IMR-90 (cell line): ENCODE measurements around the gene REPS2. TPM values are rescaled to one million over a fixed set of nuclear protein-coding genes. Genes with fewer than 3 reads are reported as not detected.

Experiments
- ATAC-seq: fragments of 200-7000 bp; cut with Tn5 transposase; 2 replicates; pipeline ENCODE4 v1.9.1; 2020; ENCODE audit warnings: low read depth, mild to moderate bottlenecking, moderate library complexity
- BruUV-seq: library from RNA; stranded (reverse); fragments of 400-500 nt; replicated peaks from 2 replicates; lab custom pipeline; 2021; lab: Mats Ljungman, UMichigan
- CTCF ChIA-PET: fragments of 300-600 bp; formaldehyde crosslinking; extraction: SDS; loops from one replicate; lab custom pipeline; 2021; ENCODE audit warnings: antibody characterized with exemption; lab: Yijun Ruan, JAX
- POLR2A ChIA-PET: fragments of 300-600 bp; sonication (Branson Sonifier 250); formaldehyde crosslinking; loops from one replicate; lab custom pipeline; 2022; ENCODE audit warnings: antibody characterized with exemption; ENCODE audit not compliant: unreplicated experiment; lab: Charles Lee
- DNase-seq: peaks from one replicate; pipeline ENCODE4 v3.0.0; 2013
- H2AFZ ChIP-seq: replicated peaks from 2 replicates; pipeline ENCODE3; 2013; ENCODE audit warnings: low read length, mild to moderate bottlenecking; ENCODE audit not compliant: poor library complexity
- H2AK5ac ChIP-seq: 2 replicates; pipeline ENCODE4 v1.6.1; 2013; ENCODE audit warnings: low read depth, low read length, inconsistent platforms
- H2AK9ac ChIP-seq: replicated peaks from 2 replicates; pipeline ENCODE3; 2013; ENCODE audit warnings: mild to moderate bottlenecking, low read depth, low read length, moderate library complexity; ENCODE audit not compliant: poor library complexity
- H2BK120ac ChIP-seq: 2 replicates; pipeline ENCODE4 v1.6.1; 2013; ENCODE audit warnings: low read depth, low read length, inconsistent platforms
- H2BK15ac ChIP-seq: 3 replicates; pipeline ENCODE4 v1.6.1; 2013; ENCODE audit warnings: low read depth, low read length, inconsistent platforms
- H2BK20ac ChIP-seq: 2 replicates; pipeline ENCODE4 v1.6.1; 2013; ENCODE audit warnings: low read depth, mild to moderate bottlenecking, inconsistent platforms, low read length, moderate library complexity
- H2BK5ac ChIP-seq: 2 replicates; pipeline ENCODE4 v1.6.1; 2013; ENCODE audit warnings: mild to moderate bottlenecking, low read depth, low read length, inconsistent platforms; ENCODE audit not compliant: poor library complexity, severe bottlenecking
- H3K14ac ChIP-seq: replicated peaks from 2 replicates; pipeline ENCODE4 v1.6.1; 2013; ENCODE audit warnings: low read depth, low read length, inconsistent platforms
- H3K18ac ChIP-seq: 2 replicates; pipeline ENCODE4 v1.6.1; 2013; ENCODE audit warnings: low read depth, low read length, control low read depth
- H3K23ac ChIP-seq: 2 replicates; pipeline ENCODE4 v1.6.1; 2013; ENCODE audit warnings: low read depth, low read length, inconsistent platforms
- H3K27ac ChIP-seq: 2 replicates; pipeline ENCODE4 v1.5.1; 2013; ENCODE audit warnings: mild to moderate bottlenecking, control low read depth, low read length; ENCODE audit not compliant: insufficient read depth
- H3K27me3 ChIP-seq: 2 replicates; pipeline ENCODE4 v1.6.1; 2013; ENCODE audit warnings: low read length; ENCODE audit not compliant: control insufficient read depth, insufficient read depth
- H3K36me3 ChIP-seq: 2 replicates; pipeline ENCODE4 v1.6.1; 2013; ENCODE audit warnings: low read length, mixed read lengths; ENCODE audit not compliant: control insufficient read depth, insufficient read depth
- H3K4ac ChIP-seq: 2 replicates; pipeline ENCODE4 v1.6.1; 2013; ENCODE audit warnings: low read depth, low read length, inconsistent platforms
- H3K4me1 ChIP-seq: 2 replicates; pipeline ENCODE4 v1.6.1; 2013; ENCODE audit warnings: low read length, mixed read lengths; ENCODE audit not compliant: control insufficient read depth, insufficient read depth
- H3K4me2 ChIP-seq: 2 replicates; pipeline ENCODE4 v1.6.1; 2013; ENCODE audit warnings: low read depth, mild to moderate bottlenecking, control low read depth, low read length, moderate library complexity
- H3K4me3 ChIP-seq: 2 replicates; pipeline ENCODE4 v1.5.1; 2013; ENCODE audit warnings: low read depth, mild to moderate bottlenecking, control low read depth, low read length, moderate library complexity; ENCODE audit not compliant: insufficient read depth
- H3K56ac ChIP-seq: 2 replicates; pipeline ENCODE4 v1.6.1; 2013; ENCODE audit warnings: low read length, inconsistent platforms; ENCODE audit not compliant: insufficient read depth; ENCODE audit errors: extremely low read depth
- H3K79me1 ChIP-seq, 2 experiments: 2 replicates each; pipeline ENCODE4 v1.6.1; 2013; ENCODE audit warnings: low read length in 2 of 2, inconsistent platforms in 1 of 2, low read depth in 1 of 2
- H3K9ac ChIP-seq: 2 replicates; pipeline ENCODE4 v1.6.1; 2013; ENCODE audit warnings: low read depth, low read length, control low read depth
- H3K9me1 ChIP-seq: 2 replicates; pipeline ENCODE4 v1.6.1; 2013; ENCODE audit warnings: low read length, inconsistent platforms; ENCODE audit not compliant: insufficient read depth
- H3K9me3 ChIP-seq: 2 replicates; pipeline ENCODE4 v1.6.1; 2013; ENCODE audit warnings: low read length; ENCODE audit not compliant: control insufficient read depth, insufficient read depth
- H4K20me1 ChIP-seq: 2 replicates; pipeline ENCODE4 v1.6.1; 2013; ENCODE audit warnings: low read length, inconsistent platforms; ENCODE audit not compliant: insufficient read depth
- H4K5ac ChIP-seq: 2 replicates; pipeline ENCODE4 v1.6.1; 2013; ENCODE audit warnings: mild to moderate bottlenecking, low read depth, low read length, control low read depth
- H4K8ac ChIP-seq, 2 experiments: 2 replicates each; pipeline ENCODE4 v1.6.1; 2013; ENCODE audit warnings: low read depth in 2 of 2, low read length in 2 of 2, control low read depth in 1 of 2, inconsistent platforms in 1 of 2
- H4K91ac ChIP-seq: 2 replicates; pipeline ENCODE4 v1.6.1; 2013; ENCODE audit warnings: low read depth, low read length, inconsistent platforms; ENCODE audit not compliant: insufficient read depth
- BHLHE40 ChIP-seq: fragments of 150-350 bp; IDR thresholded peaks from 2 replicates; pipeline ENCODE4 v1.6.1; 2016; ENCODE audit warnings: mild to moderate bottlenecking, low read depth, low read length
- CEBPB ChIP-seq: IDR thresholded peaks from 2 replicates; pipeline ENCODE4 v1.6.1; 2012; ENCODE audit warnings: low read depth, low read length, improper control_type of control experiment
- CHD1 ChIP-seq: IDR thresholded peaks from 2 replicates; pipeline ENCODE4 v1.6.1; 2012; ENCODE audit warnings: low read depth, low read length, improper control_type of control experiment
- FOS ChIP-seq: fragments of 150-350 bp; IDR thresholded peaks from 2 replicates; pipeline ENCODE4 v1.6.1; 2016; ENCODE audit warnings: low read depth, low read length
- MAFK ChIP-seq: IDR thresholded peaks from 2 replicates; pipeline ENCODE4 v1.6.1; 2012; ENCODE audit warnings: low read depth, low read length, improper control_type of control experiment
- MAZ ChIP-seq: IDR thresholded peaks from 2 replicates; pipeline ENCODE4 v1.6.1; 2012; ENCODE audit warnings: low read depth, mild to moderate bottlenecking, low read length, improper control_type of control experiment, moderate library complexity, borderline replicate concordance
- NFE2L2 ChIP-seq: fragments of 150-350 bp; IDR thresholded peaks from 2 replicates; pipeline ENCODE4 v1.6.1; 2016; ENCODE audit warnings: low read depth, mild to moderate bottlenecking, low read length
- POLR2A ChIP-seq: IDR thresholded peaks from 2 replicates; pipeline ENCODE4 v1.6.1; 2012; ENCODE audit warnings: mild to moderate bottlenecking, low read depth, low read length
- RAD21 ChIP-seq: IDR thresholded peaks from 2 replicates; pipeline ENCODE4 v1.6.1; 2012; ENCODE audit warnings: low read length, improper control_type of control experiment
- RCOR1 ChIP-seq: IDR thresholded peaks from 2 replicates; pipeline ENCODE4 v1.6.1; 2012; ENCODE audit warnings: mild to moderate bottlenecking, low read length, improper control_type of control experiment; ENCODE audit not compliant: insufficient replicate concordance
- RFX5 ChIP-seq: IDR thresholded peaks from 2 replicates; pipeline ENCODE4 v1.8.0; 2012; ENCODE audit warnings: low read depth, mild to moderate bottlenecking, low read length, moderate library complexity
- SMC3 ChIP-seq: fragments of 150-350 bp; IDR thresholded peaks from 2 replicates; pipeline ENCODE4 v1.6.1; 2016; ENCODE audit warnings: low read depth, mild to moderate bottlenecking, antibody characterized with exemption, low read length, moderate library complexity
- WGBS, 2 experiments: methylation state at CpG; one replicate each; pipeline versions ENCODE4 v1.1.5 to v1.1.7; 2013; ENCODE audit warnings: missing lambda C conversion rate in 2 of 2; ENCODE audit not compliant: insufficient read length in 1 of 2; ENCODE audit errors: extremely low coverage in 2 of 2; 5-methylcytosine and 5-hydroxymethylcytosine counted together
- dilution Hi-C: fragments of 300-500 bp; cut with HindIII; formaldehyde crosslinking; loops from one replicate; pipeline ENCODE4 v1.14.3; 2018; ENCODE audit warnings: low sequenced_read_pairs; ENCODE audit not compliant: unreplicated experiment
- in situ Hi-C: fragments of 300-500 bp; cut with MboI; formaldehyde crosslinking; loops from 3 replicates; pipeline ENCODE4 v1.14.3; 2019; ENCODE audit warnings: low sequenced_read_pairs, inconsistent platforms, mixed read lengths
- intact Hi-C: fragments of 100-400 bp; cut with micrococcal nuclease; formaldehyde crosslinking; loops from 2 replicates; pipeline ENCODE4 v1.10.0; 2022
- polyA plus RNA-seq, 3 experiments: library from polyadenylated mRNA; depleted of rRNA; stranded (reverse); fragments of >200 nt; gene quantifications; 2 replicates each; pipeline ENCODE4 v1.2.3, GENCODE V29; 2012; ENCODE audit warnings: low replicate concordance in 1 of 3
- total RNA-seq: library from RNA; depleted of rRNA; stranded (reverse); fragments of >200 nt; gene quantifications from 2 replicates; pipeline ENCODE4 v1.2.3, GENCODE V29; 2012
- TF ChIP-seq, protein P1 (sequence below): fragments of 150-350 bp; IDR thresholded peaks from 2 replicates; pipeline ENCODE4 v1.6.1; 2017; ENCODE audit warnings: mild to moderate bottlenecking, antibody characterized with exemption, low read length, low read depth
- TF ChIP-seq, protein P2 (sequence below): conservative IDR thresholded peaks from 2 replicates; pipeline ENCODE4 v1.5.1; 2012; ENCODE audit warnings: mild to moderate bottlenecking, low read depth, low read length, improper control_type of control experiment
- TF ChIP-seq, protein P3 (sequence below): fragments of 150-350 bp; IDR thresholded peaks from 2 replicates; pipeline ENCODE4 v1.6.1; 2016; ENCODE audit warnings: low read depth, mild to moderate bottlenecking, low read length, moderate library complexity, borderline replicate concordance

The REPS2 gene
- total and polyA plus RNA-seq, 2 of the 4 experiments (the other 2 are of a cell fraction) = 0.02 to 0.18 TPM

- Histone ChIP-seq H2AK5ac (no peak overlapping the region), H3K9me1 (no peaks in the 10 kb centered on the region), H2BK15ac (no peak overlapping the region), H3K79me1 (no peaks in the 10 kb centered on the region), H3K9me3 (no peaks in the 10 kb centered on the region), H3K56ac (no peak overlapping the region), H3K36me3 (no peaks in the 10 kb centered on the region), H3K4me2 (no peak overlapping the region), H3K4me1 (no peaks in the 10 kb centered on the region), H4K5ac (no peak overlapping the region), H3K9ac (no peak overlapping the region), H3K14ac (no peak overlapping the region), H2BK5ac (no peak overlapping the region), H4K91ac (no peak overlapping the region), H4K8ac (no peak overlapping the region), H3K27ac (no peak overlapping the region), H3K18ac (no peak overlapping the region), H4K20me1 (no peaks in the 10 kb centered on the region), H3K4ac (no peak overlapping the region), H2BK120ac (no peak overlapping the region), H3K27me3 (peaks cover 16% of the 10 kb centered on the region), H2AK9ac (no peak overlapping the region), H2AFZ (no peak overlapping the region), H3K4me3 (no peak overlapping the region), H3K23ac (no peak overlapping the region), H2BK20ac (no peak overlapping the region)
- intact Hi-C loops (no loop called here), dilution Hi-C loops (no loop called here), in situ Hi-C loops (no loop called here)
- BruUV-seq = no TSS peak
- POLR2A ChIA-PET = no interaction called here
- CTCF ChIA-PET = no interaction called here
- WGBS, 2 experiments = 60% methylated on average over 3 of the region's 6 CpGs; no CpG with 5 or more reads in 1 of the 2 experiments
- no peak for ATAC-seq
- TF ChIP-seq, protein P1, sequence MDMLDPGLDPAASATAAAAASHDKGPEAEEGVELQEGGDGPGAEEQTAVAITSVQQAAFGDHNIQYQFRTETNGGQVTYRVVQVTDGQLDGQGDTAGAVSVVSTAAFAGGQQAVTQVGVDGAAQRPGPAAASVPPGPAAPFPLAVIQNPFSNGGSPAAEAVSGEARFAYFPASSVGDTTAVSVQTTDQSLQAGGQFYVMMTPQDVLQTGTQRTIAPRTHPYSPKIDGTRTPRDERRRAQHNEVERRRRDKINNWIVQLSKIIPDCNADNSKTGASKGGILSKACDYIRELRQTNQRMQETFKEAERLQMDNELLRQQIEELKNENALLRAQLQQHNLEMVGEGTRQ = no peak
- no peak for TF ChIP-seq SMC3
- no peak for TF ChIP-seq NFE2L2
- TF ChIP-seq POLR2A = no peak
- TF ChIP-seq RCOR1 = no peak
- TF ChIP-seq RFX5 = no peak
- no peak for TF ChIP-seq MAFK
- no peak for TF ChIP-seq CEBPB
- TF ChIP-seq CHD1 = no peak
- no peak for TF ChIP-seq RAD21
- TF ChIP-seq BHLHE40 = no peak
- no peak for TF ChIP-seq MAZ
- TF ChIP-seq, protein P2, sequence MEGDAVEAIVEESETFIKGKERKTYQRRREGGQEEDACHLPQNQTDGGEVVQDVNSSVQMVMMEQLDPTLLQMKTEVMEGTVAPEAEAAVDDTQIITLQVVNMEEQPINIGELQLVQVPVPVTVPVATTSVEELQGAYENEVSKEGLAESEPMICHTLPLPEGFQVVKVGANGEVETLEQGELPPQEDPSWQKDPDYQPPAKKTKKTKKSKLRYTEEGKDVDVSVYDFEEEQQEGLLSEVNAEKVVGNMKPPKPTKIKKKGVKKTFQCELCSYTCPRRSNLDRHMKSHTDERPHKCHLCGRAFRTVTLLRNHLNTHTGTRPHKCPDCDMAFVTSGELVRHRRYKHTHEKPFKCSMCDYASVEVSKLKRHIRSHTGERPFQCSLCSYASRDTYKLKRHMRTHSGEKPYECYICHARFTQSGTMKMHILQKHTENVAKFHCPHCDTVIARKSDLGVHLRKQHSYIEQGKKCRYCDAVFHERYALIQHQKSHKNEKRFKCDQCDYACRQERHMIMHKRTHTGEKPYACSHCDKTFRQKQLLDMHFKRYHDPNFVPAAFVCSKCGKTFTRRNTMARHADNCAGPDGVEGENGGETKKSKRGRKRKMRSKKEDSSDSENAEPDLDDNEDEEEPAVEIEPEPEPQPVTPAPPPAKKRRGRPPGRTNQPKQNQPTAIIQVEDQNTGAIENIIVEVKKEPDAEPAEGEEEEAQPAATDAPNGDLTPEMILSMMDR = no peak
- TF ChIP-seq, protein P3, sequence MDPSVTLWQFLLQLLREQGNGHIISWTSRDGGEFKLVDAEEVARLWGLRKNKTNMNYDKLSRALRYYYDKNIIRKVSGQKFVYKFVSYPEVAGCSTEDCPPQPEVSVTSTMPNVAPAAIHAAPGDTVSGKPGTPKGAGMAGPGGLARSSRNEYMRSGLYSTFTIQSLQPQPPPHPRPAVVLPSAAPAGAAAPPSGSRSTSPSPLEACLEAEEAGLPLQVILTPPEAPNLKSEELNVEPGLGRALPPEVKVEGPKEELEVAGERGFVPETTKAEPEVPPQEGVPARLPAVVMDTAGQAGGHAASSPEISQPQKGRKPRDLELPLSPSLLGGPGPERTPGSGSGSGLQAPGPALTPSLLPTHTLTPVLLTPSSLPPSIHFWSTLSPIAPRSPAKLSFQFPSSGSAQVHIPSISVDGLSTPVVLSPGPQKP = no peak
- no peak for TF ChIP-seq FOS
- DNase-seq = no peak
Measured at GRCh38 chrX:16930392-16930791, 16.1 kb upstream of the REPS2 start.
